Adrenal gland (tissue), 12 donors: ENCODE measurements around the gene GAPVD1. TPM values are rescaled to one million over a fixed set of nuclear protein-coding genes. Genes with fewer than 3 reads are reported as not detected.

Experiments used
- DNase-seq, 7 donors: peaks; one replicate each; pipeline ENCODE4 v3.0.0-alpha.2; 2019 to 2020
- H3K27ac ChIP-seq, 5 donors: fragments of 200-600 bp; sonication (generic) in 4 of 5; 1 replicate in 3 of 5; 2 replicates in 2 of 5; pipeline versions ENCODE4 v1.5.1 to v1.8.0; 2016 to 2020; ENCODE audit warnings: mild to moderate bottlenecking in 1 of 5
- H3K27me3 ChIP-seq: fragments of 200-600 bp; 2 replicates; pipeline ENCODE4 v1.8.0; 2021
- H3K36me3 ChIP-seq, 2 donors: fragments of 200-600 bp; replicated peaks in 1 of 2; 1 replicate in 1 of 2; 2 replicates in 1 of 2; pipeline versions ENCODE4 v1.5.1 to v1.8.0; 2018 to 2022
- H3K4me1 ChIP-seq, 2 donors: fragments of 200-600 bp; replicated peaks in 1 of 2; 1 replicate in 1 of 2; 2 replicates in 1 of 2; pipeline versions ENCODE4 v1.5.1 to v1.8.0; 2018 to 2021
- H3K4me3 ChIP-seq, 4 donors: fragments of 200-600 bp; sonication (generic) in 3 of 4; one replicate each; pipeline ENCODE4 v1.5.1; 2016 to 2018
- H3K9me3 ChIP-seq, 3 donors: fragments of 200-600 bp; sonication (generic) in 1 of 3; replicated peaks in 1 of 3; 1 replicate in 2 of 3; 2 replicates in 1 of 3; pipeline versions ENCODE4 v1.5.1 to v1.8.0; 2016 to 2021
- CTCF ChIP-seq, 6 experiments: fragments of 450-650 bp in 4 of 6; fragments of 200-600 bp in 2 of 6; sonication (generic) in 1 of 6; IDR thresholded peaks; 1 replicate in 5 of 6; 2 replicates in 1 of 6; pipeline versions ENCODE4 v1.5.1 to v1.8.0; 2016 to 2021; ENCODE audit warnings: antibody characterized with exemption in 6 of 6, mild to moderate bottlenecking in 2 of 6, moderate library complexity in 1 of 6
- POLR2A ChIP-seq, 2 donors: fragments of 450-650 bp; IDR thresholded peaks; one replicate each; pipeline ENCODE4 v1.6.1; 2017; ENCODE audit warnings: antibody characterized with exemption in 2 of 2, mild to moderate bottlenecking in 2 of 2, moderate library complexity in 1 of 2
- WGBS, 4 donors: extraction: QIAGEN DNeasy Blood & Tissue Kit in 2 of 4; methylation state at CpG; one replicate each; pipeline versions ENCODE4 v1.1.5 to v1.1.7; 2013 to 2017; 5-methylcytosine and 5-hydroxymethylcytosine counted together
- intact Hi-C, 2 donors: fragments of 100-400 bp; cut with DNase I; formaldehyde crosslinking; loops; one replicate each; pipeline versions ENCODE4 v1.14.1 to v1.15.0; 2022 to 2023
- polyA plus RNA-seq, 3 donors: library from polyadenylated mRNA; stranded (reverse); fragments of 200-250 nt in 2 of 3; fragments of 350-450 nt in 1 of 3; fragmentation: Illumina TruSeq in 1 of 3; extraction: RNeasy Lipid Tissue Mini Kit (QIAGEN cat#74804) in 1 of 3; gene quantifications; one replicate each; pipeline ENCODE4 v1.2.3, GENCODE V29; 2013 to 2014
- total RNA-seq, 9 donors: library from RNA; depleted of rRNA in 4 of 9; stranded (reverse); fragments of >200 nt in 4 of 9; fragments of 120-200 nt in 1 of 9; fragmentation: NEBNext Ultra II Directional in 1 of 9; extraction: Animal tissue kit (Norgen Biotek cat#: 25700) in 1 of 9; gene quantifications; one replicate each; pipeline versions ENCODE4 v1.1.0 to v1.2.4, GENCODE V29; 2013 to 2023
- donor health status: healthy with polysubstance abuse.
- donor health status: Bipolar disorder and iron deficiency.
- donor health status: DM: yes; HTN: yes; CAD: no.
- donor health status: DM: no; HTN: no; CAD: no.
- donor health status: DM: no; HTN: no; CAD: no.
- donor health status: DM: yes; HTN: yes; CAD: no.

The GAPVD1 gene
- total and polyA plus RNA-seq, 12 donors: 7.1 to 63.1 (median 39.3) TPM

- Histone ChIP-seq H3K36me3 (peaks cover 0 to 73% of the 10 kb centered on the region in 2 donors), H3K27me3 (no peaks in the 10 kb centered on the region), H3K4me3 (no peak overlapping the region), H3K27ac (no peak overlapping the region), H3K9me3 (no peaks in the 10 kb centered on the region), H3K4me1 (no peaks in the 10 kb centered on the region)
- intact Hi-C loops: no loop called here
- 69 to 88% (median 81%) methylated on average over 2 of the region's 2 CpGs for WGBS, 4 donors
- DNase-seq: no peak
- TF ChIP-seq CTCF (IDR thresholded peaks at IDR 0.05) (no peak), POLR2A (IDR thresholded peaks at IDR 0.05) (no peak)
Measured at GRCh38 chr9:125330587-125330986, 69.0 kb downstream of the GAPVD1 start.

DNA sequence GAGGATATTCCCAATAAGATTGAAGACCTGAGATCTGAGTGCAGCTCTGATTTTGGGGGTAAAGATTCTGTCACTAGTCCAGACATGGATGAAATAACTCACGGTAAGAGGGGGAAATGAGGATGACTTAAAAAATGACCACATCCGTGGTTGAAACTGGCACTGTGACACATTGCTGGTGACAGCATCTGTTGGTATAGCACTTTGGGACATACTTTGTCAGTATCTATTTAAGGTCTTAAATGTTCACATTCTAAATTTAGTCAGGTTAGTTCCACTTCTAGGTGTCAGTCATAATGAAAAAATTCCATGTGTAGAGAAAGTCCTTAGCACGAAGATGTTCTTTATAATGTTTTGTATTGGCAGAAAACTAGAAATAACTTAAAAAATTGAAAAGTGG, 70.9 kb downstream of the GAPVD1 start:
- no peak overlapping the region for H3K27ac ChIP-seq
- WGBS, 4 donors: 72 to 82% (median 75%) methylated on average over 3 of the region's 3 CpGs
- TF ChIP-seq CTCF (IDR thresholded peaks at IDR 0.05): no peak
- no peak for TF ChIP-seq POLR2A (IDR thresholded peaks at IDR 0.05)
- H3K27me3 ChIP-seq: no peaks in the 10 kb centered on the region
- H3K4me1 ChIP-seq: no peaks in the 10 kb centered on the region
- intact Hi-C loops: no loop called here
- H3K4me3 ChIP-seq: no peak overlapping the region
- H3K36me3 ChIP-seq: peaks cover 0 to 61% of the 10 kb centered on the region in 2 donors
- DNase-seq: no peak
- no peaks in the 10 kb centered on the region for H3K9me3 ChIP-seq

DNA sequence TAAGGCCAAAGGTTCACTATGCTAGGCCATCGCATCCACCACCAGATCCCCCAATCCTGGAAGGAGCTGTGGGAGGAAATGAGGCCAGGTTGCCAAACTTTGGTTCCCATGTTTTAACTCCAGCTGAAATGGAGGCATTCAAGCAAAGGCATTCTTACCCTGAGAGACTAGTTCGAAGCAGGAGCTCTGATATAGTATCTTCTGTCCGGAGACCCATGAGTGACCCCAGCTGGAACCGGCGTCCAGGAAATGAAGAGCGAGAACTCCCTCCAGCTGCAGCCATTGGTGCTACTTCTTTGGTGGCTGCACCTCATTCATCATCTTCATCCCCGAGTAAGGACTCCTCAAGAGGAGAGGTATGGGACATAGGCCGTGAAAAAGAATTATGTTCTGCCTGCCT, 75.6 kb downstream of the GAPVD1 start:
- Histone ChIP-seq H3K27ac (no peak overlapping the region), H3K27me3 (no peaks in the 10 kb centered on the region), H3K9me3 (no peaks in the 10 kb centered on the region), H3K4me3 (no peak overlapping the region), H3K36me3 (peaks cover 0 to 61% of the 10 kb centered on the region in 2 donors), H3K4me1 (no peaks in the 10 kb centered on the region)
- TF ChIP-seq POLR2A (IDR thresholded peaks at IDR 0.05) (no peak), CTCF (IDR thresholded peaks at IDR 0.05) (no peak)
- intact Hi-C loops: no loop called here
- DNase-seq: no peak
- 71 to 80% (median 74%) methylated on average over 7 to 8 of the region's 8 CpGs for WGBS, 4 donors

DNA sequence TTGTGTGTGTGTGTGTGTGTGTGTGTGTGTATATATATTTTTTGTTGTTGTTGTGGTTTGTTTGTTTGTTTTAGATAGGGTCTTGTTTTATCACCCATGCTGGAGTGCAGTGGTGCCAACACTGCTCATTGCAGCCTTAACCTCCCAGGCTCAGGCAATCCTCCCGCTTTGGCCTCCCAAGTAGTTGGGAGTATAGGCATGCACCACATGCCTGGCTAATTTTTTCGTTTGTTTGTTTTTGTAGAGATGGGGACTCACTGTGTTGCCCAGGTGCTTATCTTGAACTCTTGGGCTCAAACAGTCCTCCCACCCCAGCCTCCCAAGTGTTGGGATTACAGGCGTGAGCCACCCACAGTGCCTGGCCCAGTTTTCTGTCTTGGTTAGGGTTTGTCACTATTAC, 77.3 kb downstream of the GAPVD1 start:
- H3K9me3 ChIP-seq: no peaks in the 10 kb centered on the region
- H3K27ac ChIP-seq: no peak overlapping the region
- H3K4me3 ChIP-seq: no peak overlapping the region
- intact Hi-C loops: no loop called here
- DNase-seq: no peak
- peaks cover 0 to 50% of the 10 kb centered on the region in 2 donors for H3K36me3 ChIP-seq
- no peaks in the 10 kb centered on the region for H3K27me3 ChIP-seq
- H3K4me1 ChIP-seq: peaks cover 0 to 8% of the 10 kb centered on the region in 2 donors
- WGBS, 4 donors: 83 to 94% (median 92%) methylated on average over 3 of the region's 3 CpGs
- no peak for TF ChIP-seq POLR2A (IDR thresholded peaks at IDR 0.05)
- no peak for TF ChIP-seq CTCF (IDR thresholded peaks at IDR 0.05)
